ENCODE data around the gene DLK1.

DLK1 gene

DNA sequence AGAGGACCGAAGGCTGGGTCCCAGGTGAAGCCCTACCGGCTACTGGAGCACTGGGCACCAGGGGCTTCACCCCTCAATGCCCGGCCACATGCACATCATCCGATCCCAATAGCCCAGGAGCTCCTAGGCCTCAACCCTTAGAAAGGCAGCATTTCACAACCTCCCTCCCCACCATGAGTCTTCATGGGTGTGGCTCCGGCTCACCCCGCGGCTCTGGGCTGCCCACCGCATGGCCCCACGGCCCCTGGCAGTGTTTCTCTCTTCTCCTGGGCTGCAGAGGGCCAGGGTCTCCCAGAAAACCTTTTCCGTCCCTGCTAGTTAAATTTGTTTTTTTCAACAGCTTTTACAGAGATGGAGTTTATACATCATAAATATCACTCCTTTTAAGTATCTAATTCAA, 28.6 kb upstream of the DLK1 start:
- no peak overlapping the region for H3K4me3 ChIP-seq (ENCODE audit: low read depth, low read length)
- DNase-seq (ENCODE audit: low read depth), result no peak
- no peak for TF ChIP-seq CTCF (IDR thresholded peaks at IDR 0.05; ENCODE audit: insufficient read depth, low read depth, low read length, missing control alignments)

- TF ChIP-seq CTCF (IDR thresholded peaks at IDR 0.05; ENCODE audit: insufficient read depth, low read depth, low read length, missing control alignments), result no peak
- DNase-seq (ENCODE audit: low read depth), result no peak
- H3K4me3 ChIP-seq (ENCODE audit: low read depth, low read length), result no peak overlapping the region
Measured at GRCh38 chr14:100698666-100699448, 27.8 kb upstream of the DLK1 start.

DNA sequence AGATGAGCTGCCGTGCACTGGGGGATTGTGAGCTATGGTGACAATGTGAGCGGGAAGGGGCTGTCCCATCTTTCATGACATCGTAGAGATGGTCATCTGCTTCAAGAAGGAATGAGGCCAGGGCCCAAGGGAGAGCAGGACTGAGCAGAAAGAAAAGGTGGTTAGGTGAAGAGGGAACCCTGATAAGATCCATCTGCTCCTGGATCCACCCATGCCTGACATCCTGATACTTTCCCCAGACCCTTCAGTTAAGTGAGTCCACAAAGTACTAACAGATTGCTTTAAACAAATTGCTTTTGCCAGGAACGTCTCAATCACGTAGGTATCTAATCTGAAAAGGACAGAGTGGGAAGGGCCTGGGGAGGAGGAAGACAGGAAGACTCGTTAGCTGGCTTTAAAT, 25.4 kb upstream of the DLK1 start:
- TF ChIP-seq CTCF (IDR thresholded peaks at IDR 0.05; ENCODE audit: insufficient read depth, low read depth, low read length, missing control alignments), result no peak
- no peak for DNase-seq (ENCODE audit: low read depth)
- no peak overlapping the region for H3K4me3 ChIP-seq (ENCODE audit: low read depth, low read length)

- DNase-seq (ENCODE audit: low read depth), result no peak
- H3K4me3 ChIP-seq (ENCODE audit: low read depth, low read length), result no peak overlapping the region
- no peak for TF ChIP-seq CTCF (IDR thresholded peaks at IDR 0.05; ENCODE audit: insufficient read depth, low read depth, low read length, missing control alignments)
Measured at GRCh38 chr14:100702590-100702989, 24.1 kb upstream of the DLK1 start.

GRCh38 chr14:100703386-100704220, 23.1 kb upstream of the DLK1 start:
- no peak overlapping the region for H3K4me3 ChIP-seq (ENCODE audit: low read depth, low read length)
- TF ChIP-seq CTCF (IDR thresholded peaks at IDR 0.05; ENCODE audit: insufficient read depth, low read depth, low read length, missing control alignments), result no peak
- no peak for DNase-seq (ENCODE audit: low read depth)

- no peak for TF ChIP-seq CTCF (IDR thresholded peaks at IDR 0.05; ENCODE audit: insufficient read depth, low read depth, low read length, missing control alignments)
- DNase-seq (ENCODE audit: low read depth), result no peak
- no peak overlapping the region for H3K4me3 ChIP-seq (ENCODE audit: low read depth, low read length)
Measured at GRCh38 chr14:100706200-100706599, 20.5 kb upstream of the DLK1 start.

Data from GM12865 (cell line).